CD4-positive, alpha-beta T cell treated with Interleukin-6 for 4 hours (primary cell): ENCODE data around the gene CLEC16A.

Source experiments
- DNase-seq: peaks from one replicate; pipeline ENCODE4 v3.0.0-alpha.2; 2020; ENCODE audit warnings: mixed read lengths

CLEC16A gene

GRCh38 chr16:11128211-11129141, 184.1 kb downstream of the CLEC16A start:
- no peak for DNase-seq

GRCh38 chr16:11129378-11129781, 185.0 kb downstream of the CLEC16A start:
- DNase-seq, result no peak

GRCh38 chr16:11130978-11131665, 186.8 kb downstream of the CLEC16A start:
- DNase-seq, result no peak

- no peak for DNase-seq
Measured at GRCh38 chr16:11131706-11132105, 187.3 kb downstream of the CLEC16A start.

- DNase-seq, result no peak
Measured at GRCh38 chr16:11133344-11133943, 189.1 kb downstream of the CLEC16A start.

GRCh38 chr16:11134722-11135463, 190.5 kb downstream of the CLEC16A start:
- DNase-seq, result no peak

GRCh38 chr16:11135464-11135973, 191.2 kb downstream of the CLEC16A start:
- no peak for DNase-seq

- DNase-seq, result no peak
Measured at GRCh38 chr16:11136600-11136999, 192.2 kb downstream of the CLEC16A start.

- DNase-seq, result no peak
Measured at GRCh38 chr16:11138022-11138768, 193.8 kb downstream of the CLEC16A start.

- DNase-seq, result no peak
Measured at GRCh38 chr16:11138769-11139325, 194.5 kb downstream of the CLEC16A start.

- no peak for DNase-seq
Measured at GRCh38 chr16:11139326-11140097, 195.1 kb downstream of the CLEC16A start.

GRCh38 chr16:11140098-11140375, 195.7 kb downstream of the CLEC16A start:
- DNase-seq, result peak; percentile 65

- DNase-seq, result no peak
Measured at GRCh38 chr16:11140466-11140865, 196.1 kb downstream of the CLEC16A start.

GRCh38 chr16:11140867-11141266, 196.5 kb downstream of the CLEC16A start:
- no peak for DNase-seq

GRCh38 chr16:11141409-11142260, 197.3 kb downstream of the CLEC16A start:
- DNase-seq, result no peak

- DNase-seq, result no peak
Measured at GRCh38 chr16:11142261-11142630, 197.9 kb downstream of the CLEC16A start.

- DNase-seq, result no peak
Measured at GRCh38 chr16:11142951-11143350, 198.6 kb downstream of the CLEC16A start.

- DNase-seq, result no peak
Measured at GRCh38 chr16:11143372-11144035, 199.1 kb downstream of the CLEC16A start.

GRCh38 chr16:11144122-11144521, 199.8 kb downstream of the CLEC16A start:
- DNase-seq, result no peak
